ENCODE results near the gene CHST5. TPM values are rescaled to one million over a fixed set of nuclear protein-coding genes. Genes with fewer than 3 reads are reported as not detected.

The CHST5 gene
- total and polyA plus RNA-seq, 4 donors = 0.97 to 1.5 TPM; not detected in 2

DNA sequence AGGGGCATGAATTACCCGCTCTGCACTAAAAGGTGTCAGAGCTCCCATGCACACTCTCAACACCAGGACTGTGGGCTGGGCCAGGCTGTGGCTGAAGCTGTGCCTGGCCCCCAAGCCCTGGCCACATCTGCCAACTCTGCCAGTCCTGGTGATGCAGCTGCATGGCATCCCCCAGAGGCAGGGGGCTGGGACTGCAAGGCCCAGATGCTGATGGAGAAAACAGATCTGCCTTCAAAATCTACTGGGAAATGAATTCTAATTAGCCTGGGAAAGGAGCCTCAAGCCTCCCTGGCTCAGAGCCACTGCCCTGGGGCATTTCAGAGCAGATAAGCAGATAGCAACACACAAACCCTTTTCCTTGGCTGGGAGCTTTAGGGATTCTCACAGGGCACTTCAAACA lies 44.0 kb downstream of the CHST5 start:
- H3K4me3 ChIP-seq (ENCODE audit: low read length in 2 of 2) = no peak overlapping the region
- H3K27me3 ChIP-seq (ENCODE audit: control insufficient read depth in 1 of 2, insufficient read depth in 2 of 2, low read length in 1 of 2) = no peaks in the 10 kb centered on the region
- no peaks in the 10 kb centered on the region for H3K36me3 ChIP-seq (ENCODE audit: control insufficient read depth in 1 of 2, insufficient read depth in 2 of 2, low read length in 1 of 2)
- H3K4me1 ChIP-seq (ENCODE audit: control insufficient read depth in 1 of 2, insufficient read depth in 2 of 2, low read length in 2 of 2) = no peaks in the 10 kb centered on the region
- ATAC-seq (ENCODE audit: low FRiP score) (no peak), DNase-seq (no peak)
- 89 to 92% methylated on average over 1 of the region's 1 CpG for WGBS, 2 donors
- no peaks in the 10 kb centered on the region for H3K9me3 ChIP-seq (ENCODE audit: control insufficient read depth, low read length)
- intact Hi-C loops (cut with DNase I) = no loop called here
- no peak overlapping the region for H3K27ac ChIP-seq (ENCODE audit: low read depth in 1 of 2, low read length in 2 of 2)

DNA sequence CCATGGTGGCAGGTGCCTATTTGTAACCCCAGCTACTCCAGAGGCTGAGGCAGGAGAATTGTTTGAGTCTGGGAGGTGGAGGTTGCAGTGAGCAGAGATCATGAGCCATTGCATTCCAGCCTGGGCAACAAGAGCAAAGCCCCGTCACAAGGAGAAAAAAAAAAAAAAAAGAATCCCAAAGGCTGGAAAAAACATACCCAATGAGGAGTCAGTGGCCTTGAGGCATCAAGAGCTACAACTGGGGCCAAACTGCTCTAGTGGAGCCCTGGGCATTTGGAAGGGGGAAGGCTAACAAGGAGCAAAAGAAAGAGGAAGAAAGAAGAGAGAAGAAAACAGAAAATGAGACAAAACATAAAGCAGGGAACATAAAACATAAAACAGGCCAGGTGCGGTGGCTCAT lies 47.6 kb downstream of the CHST5 start:
- Histone ChIP-seq H3K4me1 (ENCODE audit: control insufficient read depth in 1 of 2, insufficient read depth in 2 of 2, low read length in 2 of 2) (no peaks in the 10 kb centered on the region), H3K4me3 (ENCODE audit: low read length in 2 of 2) (no peak overlapping the region), H3K9me3 (ENCODE audit: control insufficient read depth, low read length) (no peaks in the 10 kb centered on the region), H3K27ac (ENCODE audit: low read depth in 1 of 2, low read length in 2 of 2) (no peak overlapping the region), H3K27me3 (ENCODE audit: control insufficient read depth in 1 of 2, insufficient read depth in 2 of 2, low read length in 1 of 2) (no peaks in the 10 kb centered on the region), H3K36me3 (ENCODE audit: control insufficient read depth in 1 of 2, insufficient read depth in 2 of 2, low read length in 1 of 2) (no peaks in the 10 kb centered on the region)
- intact Hi-C loops (cut with DNase I) = no loop called here
- 90 to 93% methylated on average over 2 of the region's 2 CpGs for WGBS, 2 donors
- ATAC-seq (ENCODE audit: low FRiP score) (no peak), DNase-seq (no peak)

DNA sequence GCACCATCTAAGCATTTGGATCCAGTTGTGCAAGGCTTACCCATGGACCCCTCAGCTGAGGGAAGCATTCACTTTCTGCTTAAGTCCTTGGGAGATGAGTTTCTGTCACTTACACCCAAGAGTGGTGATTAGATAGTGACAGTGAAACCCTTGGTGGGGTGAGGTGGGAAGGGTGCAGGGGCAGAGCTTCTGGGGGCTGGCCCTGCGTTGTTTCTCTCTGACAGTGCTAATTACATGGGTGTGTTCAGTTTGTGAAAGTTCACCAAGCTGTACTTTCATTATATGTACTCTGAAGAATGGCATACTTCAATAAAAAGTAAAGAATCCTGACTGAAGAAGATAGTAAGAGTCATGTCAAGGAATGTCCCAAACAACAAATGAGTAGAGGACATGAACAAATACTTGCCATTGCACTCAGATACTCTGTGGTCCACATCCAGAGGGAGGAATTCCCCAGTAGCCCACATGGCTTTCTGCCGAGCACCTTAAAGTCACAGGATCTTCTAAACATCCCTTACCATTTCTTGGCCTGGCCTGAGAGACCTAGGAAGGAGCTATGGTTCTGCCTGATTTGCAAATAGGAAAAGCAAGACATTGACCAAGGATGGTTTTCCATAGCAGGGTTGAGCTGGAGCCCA lies 49.1 kb downstream of the CHST5 start:
- intact Hi-C loops (cut with DNase I) = no loop called here
- Histone ChIP-seq H3K4me3 (ENCODE audit: low read length in 2 of 2) (no peak overlapping the region), H3K27ac (ENCODE audit: low read depth in 1 of 2, low read length in 2 of 2) (no peak overlapping the region), H3K36me3 (ENCODE audit: control insufficient read depth in 1 of 2, insufficient read depth in 2 of 2, low read length in 1 of 2) (no peaks in the 10 kb centered on the region), H3K27me3 (ENCODE audit: control insufficient read depth in 1 of 2, insufficient read depth in 2 of 2, low read length in 1 of 2) (no peaks in the 10 kb centered on the region), H3K9me3 (ENCODE audit: control insufficient read depth, low read length) (no peaks in the 10 kb centered on the region), H3K4me1 (ENCODE audit: control insufficient read depth in 1 of 2, insufficient read depth in 2 of 2, low read length in 2 of 2) (no peaks in the 10 kb centered on the region)
- no peak for ATAC-seq (ENCODE audit: low FRiP score)
- DNase-seq = no peak
- 85 to 92% methylated on average over 2 of the region's 2 CpGs for WGBS, 2 donors

DNA sequence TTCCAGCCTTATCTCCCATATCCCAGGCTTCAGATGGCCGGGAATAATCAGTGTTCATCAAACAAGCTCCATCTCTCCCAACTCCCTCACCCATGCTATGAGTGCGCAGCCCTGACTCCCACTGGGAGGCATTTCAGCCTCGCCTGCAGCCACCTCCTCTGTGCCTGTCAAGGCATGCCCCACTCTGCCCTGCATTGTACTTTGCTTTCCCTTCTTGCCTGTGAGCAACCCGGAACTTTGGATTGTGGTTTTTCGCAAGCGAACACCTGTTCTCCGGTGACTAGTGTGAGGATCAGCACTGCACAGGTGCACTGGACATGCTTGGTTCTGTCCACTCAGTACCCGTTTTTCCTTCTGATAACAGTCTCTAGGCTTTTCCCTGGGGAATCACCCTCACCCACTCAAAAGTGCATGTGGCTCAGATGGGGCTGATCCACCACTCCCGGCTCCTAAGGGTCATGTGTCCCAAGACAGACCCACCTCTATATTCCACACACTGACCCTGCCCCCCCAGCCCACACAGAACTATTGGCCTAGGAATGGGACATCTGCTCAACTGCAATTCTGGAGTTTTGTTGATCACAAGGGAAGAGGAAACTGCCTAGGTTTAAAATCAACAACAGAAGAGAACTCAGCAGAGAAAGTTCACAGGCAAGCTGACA lies 49.8 kb downstream of the CHST5 start:
- intact Hi-C loops (cut with DNase I) = no loop called here
- DNase-seq = no peak

GRCh38 chr16:75485230-75486013 lies 50.5 kb downstream of the CHST5 start:
- WGBS, 2 donors = 86% methylated on average over 7 of the region's 7 CpGs
- H3K36me3 ChIP-seq (ENCODE audit: control insufficient read depth in 1 of 2, insufficient read depth in 2 of 2, low read length in 1 of 2) = no peaks in the 10 kb centered on the region
- ATAC-seq (ENCODE audit: low FRiP score) (no peak), DNase-seq (no peak)
- no peaks in the 10 kb centered on the region for H3K4me1 ChIP-seq (ENCODE audit: control insufficient read depth in 1 of 2, insufficient read depth in 2 of 2, low read length in 2 of 2)
- H3K4me3 ChIP-seq (ENCODE audit: low read length in 2 of 2) = no peak overlapping the region
- no peaks in the 10 kb centered on the region for H3K9me3 ChIP-seq (ENCODE audit: control insufficient read depth, low read length)
- intact Hi-C loops (cut with DNase I) = no loop called here
- H3K27ac ChIP-seq (ENCODE audit: low read depth in 1 of 2, low read length in 2 of 2) = no peak overlapping the region
- no peaks in the 10 kb centered on the region for H3K27me3 ChIP-seq (ENCODE audit: control insufficient read depth in 1 of 2, insufficient read depth in 2 of 2, low read length in 1 of 2)

More for the DNA sequence above, 49.8 kb downstream of the CHST5 start:
- Histone ChIP-seq H3K4me3 (ENCODE audit: low read length in 2 of 2) (no peak overlapping the region), H3K36me3 (ENCODE audit: control insufficient read depth in 1 of 2, insufficient read depth in 2 of 2, low read length in 1 of 2) (no peaks in the 10 kb centered on the region), H3K9me3 (ENCODE audit: control insufficient read depth, low read length) (no peaks in the 10 kb centered on the region), H3K4me1 (ENCODE audit: control insufficient read depth in 1 of 2, insufficient read depth in 2 of 2, low read length in 2 of 2) (no peaks in the 10 kb centered on the region), H3K27me3 (ENCODE audit: control insufficient read depth in 1 of 2, insufficient read depth in 2 of 2, low read length in 1 of 2) (no peaks in the 10 kb centered on the region), H3K27ac (ENCODE audit: low read depth in 1 of 2, low read length in 2 of 2) (no peak overlapping the region)
- 88 to 92% methylated on average over 9 of the region's 9 CpGs for WGBS, 2 donors
- ATAC-seq (ENCODE audit: low FRiP score) = no peak

DNA sequence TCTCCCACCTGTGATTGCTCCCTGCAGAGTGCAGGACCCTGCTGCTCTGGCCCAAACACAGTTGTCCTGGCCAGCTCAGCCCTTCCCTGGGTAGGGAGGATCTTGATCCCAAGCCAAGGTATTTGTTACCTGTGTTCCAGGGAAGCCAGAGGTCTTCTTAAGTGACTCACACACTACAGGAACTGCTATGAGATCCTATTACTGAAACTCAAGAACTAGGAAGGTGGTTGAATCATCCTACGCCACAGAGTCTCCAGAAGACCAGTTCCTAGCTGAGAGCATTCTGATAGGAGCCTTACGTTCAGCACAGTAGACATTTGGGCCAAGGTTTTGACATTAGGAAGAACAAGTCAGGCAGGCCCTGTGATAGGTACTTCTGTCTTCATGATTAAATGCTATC lies 52.7 kb downstream of the CHST5 start:
- H3K27ac ChIP-seq (ENCODE audit: low read depth in 1 of 2, low read length in 2 of 2) = no peak overlapping the region
- intact Hi-C loops (cut with DNase I) = no loop called here
- no peaks in the 10 kb centered on the region for H3K4me1 ChIP-seq (ENCODE audit: control insufficient read depth in 1 of 2, insufficient read depth in 2 of 2, low read length in 2 of 2)
- H3K36me3 ChIP-seq (ENCODE audit: control insufficient read depth in 1 of 2, insufficient read depth in 2 of 2, low read length in 1 of 2) = no peaks in the 10 kb centered on the region
- ATAC-seq (ENCODE audit: low FRiP score) (no peak), DNase-seq (no peak)
- H3K9me3 ChIP-seq (ENCODE audit: control insufficient read depth, low read length) = no peaks in the 10 kb centered on the region
- 93 to 97% methylated on average over 2 of the region's 2 CpGs for WGBS, 2 donors
- H3K27me3 ChIP-seq (ENCODE audit: control insufficient read depth in 1 of 2, insufficient read depth in 2 of 2, low read length in 1 of 2) = no peaks in the 10 kb centered on the region
- no peak overlapping the region for H3K4me3 ChIP-seq (ENCODE audit: low read length in 2 of 2)

DNA sequence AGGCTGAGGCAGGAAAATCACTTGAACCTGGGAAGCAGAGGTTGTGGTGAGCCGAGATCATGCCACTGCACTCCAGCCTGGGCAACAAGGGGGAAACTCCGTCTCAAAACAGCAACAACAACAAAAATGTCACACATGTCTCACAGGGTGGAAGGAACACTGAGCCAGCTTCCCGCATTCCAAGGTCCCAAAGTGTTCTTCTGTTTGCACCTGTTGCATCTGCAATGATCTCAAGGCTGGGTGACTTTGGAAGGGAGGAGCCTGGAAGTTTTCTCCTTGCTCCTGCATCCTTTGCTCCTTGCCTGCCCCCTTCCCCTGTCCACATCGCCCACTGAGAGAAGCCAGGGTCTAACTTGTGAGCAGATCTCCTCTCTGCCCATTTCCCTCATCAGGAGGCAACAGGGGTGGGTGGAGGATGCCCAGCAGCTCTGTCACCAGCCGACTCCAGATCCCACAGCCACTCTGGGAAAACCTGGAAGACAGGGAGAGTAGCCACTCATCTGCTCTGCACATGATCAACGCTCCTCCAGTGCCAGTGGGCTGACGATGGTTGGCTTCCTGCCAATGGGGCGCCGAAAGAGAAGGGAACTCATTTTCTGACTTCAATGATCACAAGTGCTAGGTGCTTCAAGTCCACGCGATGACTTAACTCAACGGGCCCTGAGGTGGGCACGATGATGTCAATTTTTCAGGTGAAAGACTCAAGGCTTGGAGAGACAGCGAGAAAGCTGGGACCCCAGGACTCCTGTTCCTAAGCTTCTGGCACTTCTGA lies 53.3 kb downstream of the CHST5 start:
- ATAC-seq (ENCODE audit: low FRiP score) (no peak), DNase-seq (no peak)
- no peaks in the 10 kb centered on the region for H3K4me1 ChIP-seq (ENCODE audit: control insufficient read depth in 1 of 2, insufficient read depth in 2 of 2, low read length in 2 of 2)
- H3K4me3 ChIP-seq (ENCODE audit: low read length in 2 of 2) = no peak overlapping the region
- WGBS, 2 donors = 76 to 83% methylated on average over 14 of the region's 14 CpGs
- no peaks in the 10 kb centered on the region for H3K9me3 ChIP-seq (ENCODE audit: control insufficient read depth, low read length)
- no peaks in the 10 kb centered on the region for H3K36me3 ChIP-seq (ENCODE audit: control insufficient read depth in 1 of 2, insufficient read depth in 2 of 2, low read length in 1 of 2)
- H3K27me3 ChIP-seq (ENCODE audit: control insufficient read depth in 1 of 2, insufficient read depth in 2 of 2, low read length in 1 of 2) = no peaks in the 10 kb centered on the region
- intact Hi-C loops (cut with DNase I) = no loop called here
- no peak overlapping the region for H3K27ac ChIP-seq (ENCODE audit: low read depth in 1 of 2, low read length in 2 of 2)

DNA sequence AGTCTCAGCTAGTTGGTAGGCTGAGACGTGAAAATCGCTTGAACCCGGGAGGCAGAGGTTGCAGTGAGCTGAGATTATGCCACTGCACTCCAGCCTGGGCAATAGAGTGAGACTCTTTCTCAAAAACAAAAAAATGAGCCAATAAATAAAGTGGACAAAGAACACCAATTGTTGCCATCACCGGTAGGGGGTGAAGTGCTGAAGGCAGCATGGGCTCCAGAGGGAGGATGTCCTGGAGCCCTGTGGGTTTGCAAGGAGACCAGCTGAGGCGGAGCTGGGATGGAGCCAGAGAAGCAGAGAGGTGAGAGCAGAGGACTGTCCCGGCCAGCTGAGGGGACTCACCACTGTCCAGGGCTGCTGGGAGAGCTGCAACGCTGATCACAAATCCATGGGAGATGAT lies 54.4 kb downstream of the CHST5 start:
- no peak for ATAC-seq (ENCODE audit: low FRiP score)
- H3K36me3 ChIP-seq (ENCODE audit: control insufficient read depth in 1 of 2, insufficient read depth in 2 of 2, low read length in 1 of 2) = no peaks in the 10 kb centered on the region
- DNase-seq = no peak
- intact Hi-C loops (cut with DNase I) = no loop called here
- 89 to 90% methylated on average over 7 of the region's 7 CpGs for WGBS, 2 donors
- H3K4me1 ChIP-seq (ENCODE audit: control insufficient read depth in 1 of 2, insufficient read depth in 2 of 2, low read length in 2 of 2) = no peaks in the 10 kb centered on the region
- no peaks in the 10 kb centered on the region for H3K27me3 ChIP-seq (ENCODE audit: control insufficient read depth in 1 of 2, insufficient read depth in 2 of 2, low read length in 1 of 2)
- no peak overlapping the region for H3K27ac ChIP-seq (ENCODE audit: low read depth in 1 of 2, low read length in 2 of 2)
- no peaks in the 10 kb centered on the region for H3K9me3 ChIP-seq (ENCODE audit: control insufficient read depth, low read length)
- H3K4me3 ChIP-seq (ENCODE audit: low read length in 2 of 2) = no peak overlapping the region

All from aorta (tissue), 5 donors.